A673 (cell line): Measurements from ENCODE around the gene FES.

Experiments
- CTCF ChIP-seq: fragments of 300-800, 200-600 bp; sonication (generic); conservative IDR thresholded peaks from 2 replicates; pipeline ENCODE4 v1.5.1; 2017; ENCODE audit warnings: low read depth, mild to moderate bottlenecking, antibody characterized with exemption, low read length, moderate library complexity, mixed read lengths
- EZH2 ChIP-seq: fragments of 200-600 bp; sonication (generic); IDR thresholded peaks from 2 replicates; pipeline ENCODE4 v1.6.1; 2017; ENCODE audit warnings: borderline replicate concordance, low read depth, mild to moderate bottlenecking, mixed read lengths, antibody characterized with exemption, low read length; ENCODE audit not compliant: poor library complexity, severe bottlenecking

- TF ChIP-seq CTCF (no peak), EZH2 (no peak)
These were observed 7.1 kb downstream of the FES start for GRCh38 chr15:90891346-90891949.
